GM21360 (cell line): ENCODE data around the gene TMEM258.

ENCODE experiments used
- ATAC-seq: cut with Tn5 transposase; IDR thresholded peaks from one replicate; pipeline ENCODE4 v1.9.1; 2021; ENCODE audit warnings: mild to moderate bottlenecking, moderate library complexity; ENCODE audit not compliant: unreplicated experiment

Gene TMEM258

DNA sequence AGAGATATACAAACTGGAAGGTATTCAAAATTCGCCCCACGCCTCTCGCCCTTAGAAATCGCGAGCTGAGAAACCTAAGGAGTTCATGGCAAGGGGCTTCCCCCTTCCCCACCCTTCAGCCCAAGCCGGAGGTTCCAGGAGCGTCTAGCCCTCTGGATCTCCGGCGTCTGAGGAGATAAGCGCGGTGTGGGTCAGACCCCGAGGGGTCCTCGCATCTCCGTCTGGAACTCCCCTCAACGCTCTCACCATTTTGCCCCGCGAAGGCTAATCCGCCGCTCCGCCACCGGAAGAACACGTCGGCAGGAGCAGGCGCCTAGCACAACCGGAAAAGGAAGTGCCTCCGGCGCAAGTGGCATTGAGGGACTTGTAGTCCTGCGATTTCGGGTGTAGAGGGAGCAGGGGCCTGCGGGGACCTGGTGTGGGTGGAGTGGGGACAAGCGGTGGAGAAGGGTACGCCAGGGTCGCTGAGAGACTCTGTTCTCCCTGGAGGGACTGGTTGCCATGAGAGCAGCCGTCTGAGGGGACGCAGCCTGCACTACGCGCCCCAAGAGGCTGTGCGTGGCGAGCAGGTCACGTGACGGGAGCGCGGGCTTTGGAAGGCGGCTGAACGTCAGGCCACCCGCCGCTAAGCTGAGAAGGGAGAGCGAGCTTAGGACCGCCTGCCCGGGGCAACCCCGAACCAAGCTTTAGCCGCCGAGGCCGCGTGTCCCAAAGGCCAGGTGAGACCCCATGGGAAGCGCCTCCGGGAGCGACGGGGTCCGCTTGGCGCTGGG is at the start of gene TMEM258, which contains the start of gene FEN1:
Gene TMEM258 (minus strand): TSS at position 290 of the 773 bp plus-strand sequence. CDS start 41 bp downstream, at position 249.
Gene FEN1 (plus strand): TSS at position 602 of the 773 bp plus-strand sequence. CDS start 2,451 bp downstream, outside the sequence.
- ATAC-seq, result peak; percentile 74

DNA sequence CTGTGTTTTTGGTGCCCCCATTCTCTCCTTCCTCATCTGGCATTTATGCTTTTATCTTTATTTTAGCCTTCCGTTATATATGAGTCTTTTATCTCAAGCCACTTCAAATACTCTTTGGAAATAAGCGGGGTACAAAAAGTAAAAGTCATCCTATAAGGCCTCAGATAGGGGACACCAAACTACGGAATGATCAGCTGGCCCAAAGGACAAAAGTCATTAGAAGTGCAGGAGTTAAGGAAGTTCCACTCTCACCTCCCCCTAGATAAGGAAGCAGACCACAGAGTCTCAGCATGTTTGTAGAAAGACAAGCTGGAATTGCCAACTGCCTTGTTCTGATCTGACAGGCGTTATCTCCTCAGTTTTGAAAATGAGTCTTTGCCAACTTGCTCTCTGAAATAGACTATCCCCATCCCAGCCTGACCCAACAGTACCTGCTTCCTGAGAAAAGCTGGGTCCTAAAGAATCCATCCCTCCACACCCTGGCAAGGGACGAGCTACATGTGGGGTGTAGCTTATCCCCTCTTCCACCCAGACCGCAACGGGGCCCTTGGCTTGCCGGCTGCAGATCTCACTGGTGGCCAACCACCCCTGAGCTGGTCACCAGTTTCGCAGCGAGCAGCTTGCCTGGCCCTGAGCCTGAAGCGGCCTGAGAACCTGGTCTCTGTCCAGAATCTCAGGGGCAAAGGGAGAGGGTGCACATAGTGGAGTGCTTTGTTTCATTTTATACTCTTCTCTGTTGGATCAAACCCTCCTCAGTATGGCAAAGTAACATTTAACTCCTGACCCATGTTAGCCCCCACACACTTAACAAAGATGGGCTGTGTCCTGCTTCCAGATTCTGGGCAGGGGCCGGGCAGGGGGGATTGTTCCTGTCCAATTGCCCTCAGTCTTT is 49.5 kb upstream of the TMEM258 start:
- ATAC-seq, result no peak

DNA sequence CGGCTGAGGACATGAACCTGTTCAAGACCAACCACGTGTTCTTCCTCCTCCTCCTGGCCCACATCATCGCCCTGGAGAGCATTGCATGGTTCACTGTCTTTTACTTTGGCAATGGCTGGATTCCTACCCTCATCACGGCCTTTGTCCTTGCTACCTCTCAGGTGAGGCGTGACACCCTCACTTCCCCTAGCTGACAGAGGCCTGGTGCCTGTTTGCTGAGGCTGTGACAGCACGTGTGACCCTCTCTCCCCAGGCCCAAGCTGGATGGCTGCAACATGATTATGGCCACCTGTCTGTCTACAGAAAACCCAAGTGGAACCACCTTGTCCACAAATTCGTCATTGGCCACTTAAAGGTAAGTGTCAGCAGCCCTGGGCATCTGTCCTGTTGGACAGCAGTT is 48.0 kb upstream of the TMEM258 start:
- ATAC-seq, result no peak

DNA sequence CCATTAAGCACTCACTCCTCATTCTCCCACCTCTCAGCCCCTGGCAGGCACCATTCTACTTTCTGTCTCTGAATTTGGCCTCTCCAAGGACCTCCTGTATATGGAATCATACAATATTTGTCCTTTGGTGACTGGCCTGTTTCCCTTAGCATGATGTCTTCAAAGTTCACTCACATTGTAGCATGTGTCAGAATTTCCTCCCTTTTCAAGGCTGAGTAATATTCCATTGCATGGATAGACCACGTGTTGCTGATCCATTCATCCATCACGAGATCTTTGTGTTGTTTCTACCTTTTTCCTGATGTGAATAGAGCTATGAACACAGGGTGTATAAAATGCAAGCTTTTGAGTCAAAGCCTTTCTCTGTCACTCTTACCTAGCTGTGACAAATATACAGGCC is 47.3 kb upstream of the TMEM258 start:
- ATAC-seq, result no peak

DNA sequence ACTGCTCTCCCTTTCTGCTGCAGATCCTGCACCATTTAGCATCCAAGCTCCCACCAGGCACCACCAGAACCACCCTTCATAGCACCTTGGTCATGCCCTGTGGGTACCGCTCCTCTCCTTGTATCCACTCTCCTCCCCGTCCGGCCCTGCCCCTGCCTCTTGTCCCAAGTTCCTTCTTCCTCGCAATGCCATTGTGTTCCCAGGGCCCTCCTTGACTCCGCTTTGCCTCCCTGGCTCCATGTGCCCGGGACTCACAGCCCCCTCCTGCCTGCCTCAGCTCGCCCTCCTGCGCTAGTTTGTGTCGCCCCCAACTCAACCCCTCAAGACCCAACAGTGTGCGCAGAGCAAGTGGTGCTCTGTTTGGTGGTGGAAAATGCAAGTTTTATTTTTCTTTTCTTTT is 46.5 kb upstream of the TMEM258 start:
- ATAC-seq, result no peak

DNA sequence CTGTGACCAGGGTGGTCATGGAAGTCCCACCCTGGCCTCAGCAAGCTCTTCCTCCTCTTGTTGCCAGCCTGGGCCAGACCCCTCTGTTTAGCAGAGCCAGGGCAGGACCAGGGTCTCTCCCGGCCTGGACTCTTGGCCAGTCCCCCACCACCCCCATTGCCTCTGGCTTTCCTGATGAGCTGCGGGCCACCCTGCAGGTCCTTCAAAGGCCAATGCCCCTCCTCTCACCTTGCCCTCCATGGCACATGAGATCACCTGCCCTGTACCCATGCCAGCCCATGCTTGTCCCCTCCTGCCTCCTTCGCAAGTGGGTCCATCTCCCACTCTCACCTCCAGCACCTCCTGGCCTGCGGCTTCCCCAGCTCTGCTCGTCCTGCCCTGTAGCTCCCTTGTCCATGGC is 46.1 kb upstream of the TMEM258 start:
- ATAC-seq, result no peak

DNA sequence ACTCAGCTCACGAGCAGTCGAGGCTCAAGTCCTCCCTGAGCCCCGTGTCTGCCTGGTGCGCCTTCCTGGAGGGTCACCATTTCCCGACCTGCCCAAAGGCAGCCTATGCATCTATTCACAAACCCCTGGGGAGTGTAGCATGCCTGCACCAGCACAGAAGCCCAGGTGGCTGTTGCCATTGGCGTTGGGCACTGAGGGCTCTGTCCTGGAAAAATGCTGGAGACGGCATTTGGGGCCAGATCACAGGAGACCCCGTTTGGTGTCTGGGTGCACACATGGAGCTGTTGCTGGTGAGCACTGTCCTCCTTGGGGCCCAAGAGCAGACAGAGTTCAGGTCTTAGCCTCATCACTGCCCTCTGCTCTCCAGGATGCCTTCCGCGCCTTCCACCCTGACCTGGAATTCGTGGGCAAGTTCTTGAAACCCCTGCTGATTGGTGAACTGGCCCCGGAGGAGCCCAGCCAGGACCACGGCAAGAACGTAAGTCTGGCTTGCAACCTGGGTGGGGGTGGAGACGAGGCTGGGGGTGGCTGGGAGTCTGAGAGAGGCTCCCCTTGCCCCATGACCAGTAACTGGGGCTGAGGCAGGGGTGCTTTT is 45.1 kb upstream of the TMEM258 start:
- ATAC-seq, result no peak

DNA sequence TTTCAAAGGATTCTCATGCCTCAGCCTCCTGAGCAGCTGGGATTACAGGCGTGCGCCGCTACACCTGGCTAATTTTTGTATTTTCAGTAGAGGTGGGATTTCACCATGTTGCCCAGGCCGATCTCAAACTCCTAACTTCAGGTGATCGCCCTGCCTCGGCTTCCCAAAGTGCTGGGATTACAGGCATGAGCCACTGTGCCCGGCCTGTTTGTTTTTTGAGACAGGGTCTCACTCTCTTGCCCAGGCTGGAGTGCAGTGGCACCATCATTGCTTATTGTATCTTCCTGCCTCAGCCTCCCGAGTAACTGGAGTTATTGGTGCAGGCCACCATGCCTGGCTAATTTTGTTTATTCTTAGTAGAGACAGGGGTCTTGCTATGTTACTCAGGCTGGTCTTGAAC is 43.8 kb upstream of the TMEM258 start:
- ATAC-seq, result no peak

DNA sequence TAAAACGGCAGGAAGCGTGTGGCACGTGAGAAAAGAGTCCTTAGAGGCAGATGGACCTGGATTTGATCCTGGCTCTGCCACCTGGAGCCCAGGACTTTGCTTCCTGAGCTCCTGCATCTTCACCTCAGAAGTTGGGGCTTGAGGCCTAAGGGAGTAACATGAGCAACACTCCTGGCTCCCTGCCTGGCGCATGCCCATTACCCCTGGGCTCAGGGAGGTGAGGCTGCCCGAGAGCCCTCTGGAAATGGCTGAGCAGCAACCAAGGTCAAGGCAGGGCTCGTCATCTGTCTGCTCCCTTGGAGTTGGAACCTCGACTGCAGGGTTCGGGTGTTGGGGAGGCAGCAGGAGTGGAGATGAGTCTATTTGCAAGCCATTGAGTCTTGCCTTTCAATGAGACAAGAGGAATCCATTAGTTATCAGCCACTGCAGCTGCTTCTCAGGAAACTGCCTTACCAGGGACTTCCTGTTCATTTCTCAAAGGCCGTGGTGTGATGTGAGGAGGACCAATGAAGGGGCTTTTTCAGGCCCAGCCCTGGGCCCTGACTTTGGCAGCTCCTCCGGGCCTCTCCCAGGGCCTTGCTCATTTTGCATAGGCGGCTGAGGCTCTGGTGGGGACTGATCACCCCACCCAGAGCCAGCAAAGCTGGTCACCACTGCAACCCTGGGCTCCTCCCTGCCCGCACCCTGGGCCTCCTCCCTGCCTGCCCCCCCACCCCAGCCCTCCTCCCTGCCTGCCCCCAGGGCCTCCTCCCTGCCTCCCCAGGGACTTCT is 42.1 kb upstream of the TMEM258 start:
- ATAC-seq, result peak; percentile 80

DNA sequence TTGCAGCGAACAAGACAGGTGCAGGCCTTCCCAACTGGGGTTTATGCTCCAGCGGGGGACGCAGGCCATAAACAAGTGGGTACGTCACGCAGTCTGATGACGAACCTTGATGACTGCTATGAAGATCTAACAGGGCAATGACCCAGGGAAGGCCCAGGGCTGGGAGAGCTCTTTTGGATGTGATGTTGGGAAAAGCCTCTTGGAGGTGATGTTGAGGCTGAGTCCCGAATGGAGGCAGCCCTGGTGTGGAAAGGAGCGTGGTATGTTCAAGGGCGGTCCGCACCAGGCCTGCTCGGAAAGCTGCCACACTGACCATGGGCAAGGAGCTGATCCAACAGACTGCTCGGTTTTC is 41.5 kb upstream of the TMEM258 start:
- no peak for ATAC-seq

DNA sequence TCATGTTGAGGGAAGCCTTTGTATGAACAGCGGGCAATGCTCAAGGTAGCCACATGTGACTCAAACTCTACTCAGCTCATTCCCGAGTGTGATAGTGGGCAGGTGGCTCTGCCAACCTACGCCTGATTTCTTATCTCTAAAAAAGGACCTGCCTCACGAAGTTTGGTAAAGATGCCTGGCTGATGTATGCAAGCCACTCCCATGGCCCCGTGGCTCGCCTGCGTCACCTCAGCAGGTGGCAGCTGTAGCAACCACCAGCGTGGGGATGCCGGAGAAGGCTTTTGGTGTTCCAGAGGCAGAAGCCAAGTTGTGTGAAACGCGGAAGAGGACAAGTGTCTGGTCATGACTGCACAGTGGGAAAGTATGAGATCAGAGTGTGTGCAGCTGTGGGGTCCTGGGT is 41.1 kb upstream of the TMEM258 start:
- ATAC-seq, result no peak

DNA sequence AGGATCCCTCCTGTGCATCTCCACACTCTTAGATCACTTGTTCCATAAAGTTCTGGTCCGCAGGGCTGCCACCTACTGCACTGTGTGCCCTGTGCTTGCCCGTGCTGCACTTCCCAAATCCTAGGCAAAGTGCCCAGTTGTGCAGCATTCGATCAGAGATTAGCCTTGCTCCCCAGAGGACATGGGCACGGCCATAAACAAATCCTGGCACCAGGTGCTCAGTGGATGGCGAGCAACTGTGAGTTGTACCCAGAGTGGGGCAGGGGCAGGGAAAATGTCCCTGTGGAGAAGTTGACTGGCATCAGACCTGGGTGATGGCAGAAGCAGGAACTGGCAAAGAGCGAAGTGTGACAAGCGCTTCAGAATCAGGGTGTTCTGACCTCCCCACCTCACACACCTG is 40.4 kb upstream of the TMEM258 start:
- ATAC-seq, result no peak

DNA sequence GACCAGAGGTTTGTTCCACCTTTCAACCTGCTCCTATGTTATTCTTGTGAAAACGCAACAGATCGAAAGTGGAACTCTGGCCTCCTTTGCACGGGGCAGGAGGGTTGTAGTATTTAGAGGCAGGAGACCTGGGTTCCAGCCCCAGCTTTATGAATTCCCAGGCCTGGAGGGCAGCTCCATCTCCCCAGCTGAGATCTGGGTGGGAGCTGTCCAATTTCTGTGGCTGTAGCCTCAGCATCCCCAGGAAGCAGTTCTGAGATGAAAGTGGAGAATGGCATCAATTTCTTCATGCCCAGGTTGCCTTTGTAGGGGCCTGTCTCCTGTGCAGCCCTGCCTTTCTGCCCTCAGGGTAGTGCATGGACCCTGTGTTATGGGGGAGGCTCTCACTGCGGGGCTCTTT is 39.8 kb upstream of the TMEM258 start:
- no peak for ATAC-seq

DNA sequence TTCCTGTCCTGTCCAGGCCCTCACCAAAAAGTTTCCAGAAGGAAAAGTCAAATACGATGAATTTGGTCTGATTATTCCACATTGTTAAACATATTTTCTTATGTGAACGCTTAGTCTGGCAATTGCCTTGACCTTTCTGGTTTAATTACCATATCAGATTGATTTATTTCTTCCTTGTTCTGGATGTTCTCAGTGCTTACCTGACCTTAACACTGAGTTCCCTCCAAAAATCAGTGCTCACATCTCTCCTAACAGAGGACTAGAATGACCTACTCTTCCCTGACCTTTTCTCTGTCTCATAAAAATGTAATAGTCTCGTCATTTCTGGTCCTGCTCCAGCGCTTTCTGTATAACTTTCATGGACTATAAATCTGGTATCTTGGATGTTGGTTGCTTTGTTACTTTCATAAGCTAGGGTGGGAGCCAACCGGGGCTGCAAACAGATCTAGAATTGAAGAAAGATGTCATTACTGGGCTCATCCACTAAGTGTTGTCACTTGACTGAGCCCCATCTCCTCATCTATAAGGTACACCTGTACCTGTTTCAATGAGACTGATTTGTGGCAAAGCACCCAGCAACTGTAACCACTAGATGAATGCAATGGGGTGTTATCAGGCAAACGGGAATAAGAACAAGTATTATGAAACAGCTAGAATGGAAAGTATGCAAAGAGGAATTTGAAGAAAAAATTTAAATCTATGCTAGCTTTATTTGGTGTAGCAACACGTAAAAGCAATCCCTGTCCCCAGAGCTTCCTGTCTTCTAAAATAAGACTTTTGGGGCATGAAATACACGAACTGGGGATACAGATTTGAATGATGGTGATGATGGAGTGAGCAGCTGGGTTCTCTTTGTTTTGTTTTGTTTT is 38.1 kb upstream of the TMEM258 start:
- ATAC-seq, result no peak

DNA sequence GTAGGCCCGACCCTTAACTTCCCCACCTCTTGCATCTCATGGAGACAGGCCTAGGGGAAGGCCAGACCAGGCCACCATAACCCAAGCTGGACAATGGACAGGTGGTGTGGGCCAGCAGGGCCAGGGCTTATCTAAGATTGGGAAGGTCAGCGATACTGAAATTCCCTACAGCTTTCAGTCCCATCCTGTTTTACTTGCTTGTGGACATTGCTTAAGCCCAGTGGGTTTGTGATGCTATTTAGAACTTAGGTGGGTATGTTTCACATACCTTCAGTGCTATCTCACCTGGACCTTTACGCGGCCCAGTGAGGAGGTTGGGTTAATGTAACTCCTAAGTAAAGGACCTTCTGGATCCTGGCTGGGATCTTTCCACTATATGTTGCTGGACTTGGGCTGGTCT is 37.4 kb upstream of the TMEM258 start:
- ATAC-seq, result no peak

DNA sequence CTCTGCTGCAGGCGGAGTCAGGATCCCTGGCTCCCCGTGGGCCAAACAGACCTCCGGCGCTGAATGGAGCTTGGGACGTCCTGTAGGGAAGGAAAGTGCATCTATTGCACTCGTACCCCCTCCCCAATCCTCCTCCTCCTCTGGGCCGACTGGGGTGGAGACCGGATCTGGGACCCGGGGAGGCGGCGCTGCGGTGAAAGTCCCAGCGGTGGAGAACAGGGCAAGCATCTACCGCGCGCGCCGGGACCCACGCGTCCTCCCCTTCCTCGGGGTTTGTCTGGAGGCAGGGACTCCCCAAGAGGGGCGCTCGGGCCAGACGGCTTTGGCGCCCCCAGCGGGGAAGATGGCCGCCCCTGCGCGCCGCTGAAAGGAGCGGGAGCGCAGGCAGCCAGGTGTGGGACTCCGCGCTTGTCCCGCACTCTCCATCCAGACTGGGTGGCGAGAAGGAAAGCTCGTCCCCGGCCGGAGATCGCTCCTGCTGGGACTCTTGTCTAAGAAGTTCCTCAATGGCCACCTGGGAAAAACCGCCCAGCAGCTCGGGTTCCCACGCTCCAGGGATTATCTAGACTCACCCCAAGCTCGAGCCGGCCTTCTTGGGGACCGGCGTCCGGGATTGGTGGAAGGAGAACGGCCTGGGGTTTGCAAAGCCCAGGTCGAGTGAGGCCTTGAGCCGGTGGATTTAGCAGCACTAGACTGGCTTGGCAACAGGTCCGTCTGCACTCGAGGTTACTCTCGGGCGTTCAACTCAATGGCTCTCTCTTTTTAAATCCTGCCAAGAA is 36.4 kb upstream of the TMEM258 start:
- ATAC-seq, result no peak

DNA sequence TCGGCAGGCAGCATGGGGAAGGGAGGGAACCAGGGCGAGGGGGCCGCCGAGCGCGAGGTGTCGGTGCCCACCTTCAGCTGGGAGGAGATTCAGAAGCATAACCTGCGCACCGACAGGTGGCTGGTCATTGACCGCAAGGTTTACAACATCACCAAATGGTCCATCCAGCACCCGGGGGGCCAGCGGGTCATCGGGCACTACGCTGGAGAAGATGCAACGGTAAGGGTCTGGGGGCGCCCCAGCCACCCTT is 35.9 kb upstream of the TMEM258 start:
- no peak for ATAC-seq

DNA sequence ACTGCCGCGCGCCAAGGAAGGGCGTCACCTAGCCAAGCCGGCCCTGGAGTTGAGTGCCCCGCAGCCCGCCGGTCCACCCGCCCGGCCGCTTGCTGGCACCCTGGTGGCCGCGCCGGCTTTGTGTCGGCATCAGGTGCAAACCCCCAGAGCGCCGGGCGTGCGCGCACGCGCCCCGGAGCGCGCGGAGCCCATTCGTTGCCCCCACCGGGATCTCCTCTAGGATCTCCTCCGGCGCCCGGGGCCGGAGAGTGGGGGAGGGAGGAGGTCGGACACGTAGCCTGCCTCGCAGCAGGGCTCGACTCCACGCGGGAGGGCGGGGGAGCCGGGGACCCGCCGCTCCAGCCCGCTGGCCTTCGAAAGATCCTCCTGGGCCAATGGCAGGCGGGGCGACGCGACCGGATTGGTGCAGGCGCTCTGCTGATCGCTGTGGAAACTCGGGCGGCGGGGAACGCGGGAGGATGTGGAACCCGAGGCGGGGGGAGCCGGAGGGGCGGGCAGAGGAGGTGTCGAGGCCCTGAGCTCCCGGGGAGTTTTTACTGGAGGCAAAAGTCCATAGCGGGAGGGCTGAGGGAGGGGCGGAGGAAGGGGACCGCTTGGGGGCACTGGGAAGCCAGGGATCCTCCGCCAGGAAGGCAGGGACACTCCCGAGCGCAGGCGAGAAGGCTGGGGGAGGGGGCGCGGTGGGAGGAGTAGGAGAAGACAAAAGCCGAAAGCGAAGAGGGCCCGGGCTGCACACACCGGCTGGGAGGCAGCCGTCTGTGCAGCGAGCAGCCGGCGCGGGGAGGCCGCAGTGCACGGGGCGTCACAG is 35.4 kb upstream of the TMEM258 start, which contains the start of gene FADS2:
Gene FADS2 (plus strand): TSS at position 730 of the 808 bp plus-strand sequence. CDS start 91 bp downstream, outside the sequence.
- ATAC-seq, result peak; percentile 62
